ENCODE results near the gene ATP1A2. TPM values are rescaled to one million over a fixed set of nuclear protein-coding genes. Genes with fewer than 3 reads are reported as not detected.

Gene ATP1A2
- total RNA-seq, 4 donors from 2014 or later, result 2.2 to 32.6 (median 5.3) TPM

DNA sequence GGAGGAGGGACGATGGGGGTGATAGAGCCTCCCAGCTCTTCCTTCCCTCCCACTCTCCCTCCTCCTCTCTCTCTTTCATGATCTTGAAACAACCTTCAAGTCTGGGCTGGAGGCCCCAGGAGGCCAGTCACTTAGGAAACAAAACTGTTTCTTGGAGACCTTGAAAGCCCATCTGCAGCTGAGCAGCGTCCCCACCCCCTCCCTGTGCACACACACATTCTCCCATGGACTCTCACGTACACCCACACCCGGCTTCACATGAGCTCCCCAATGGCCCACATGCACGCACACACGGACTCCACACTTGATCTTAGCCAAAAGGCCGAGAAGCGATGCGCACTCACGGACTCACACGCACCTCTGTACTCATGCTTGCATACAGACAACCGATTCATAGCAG is 3.2 kb upstream of the ATP1A2 start:
- intact Hi-C loops (cut with DNase I), result no loop called here
- Histone ChIP-seq H3K27ac (no peak overlapping the region), H3K4me1 (peaks cover 0 to 45% (median 0%) of the 10 kb centered on the region in 3 donors), H3K27me3 (peaks cover 0 to 8% (median 0%) of the 10 kb centered on the region in 4 donors), H3K36me3 (no peaks in the 10 kb centered on the region), H3K4me3 (no peak overlapping the region), H3K9me3 (no peaks in the 10 kb centered on the region)
- TF ChIP-seq POLR2A (IDR thresholded peaks at IDR 0.05), result no peak
- TF ChIP-seq, protein P1, sequence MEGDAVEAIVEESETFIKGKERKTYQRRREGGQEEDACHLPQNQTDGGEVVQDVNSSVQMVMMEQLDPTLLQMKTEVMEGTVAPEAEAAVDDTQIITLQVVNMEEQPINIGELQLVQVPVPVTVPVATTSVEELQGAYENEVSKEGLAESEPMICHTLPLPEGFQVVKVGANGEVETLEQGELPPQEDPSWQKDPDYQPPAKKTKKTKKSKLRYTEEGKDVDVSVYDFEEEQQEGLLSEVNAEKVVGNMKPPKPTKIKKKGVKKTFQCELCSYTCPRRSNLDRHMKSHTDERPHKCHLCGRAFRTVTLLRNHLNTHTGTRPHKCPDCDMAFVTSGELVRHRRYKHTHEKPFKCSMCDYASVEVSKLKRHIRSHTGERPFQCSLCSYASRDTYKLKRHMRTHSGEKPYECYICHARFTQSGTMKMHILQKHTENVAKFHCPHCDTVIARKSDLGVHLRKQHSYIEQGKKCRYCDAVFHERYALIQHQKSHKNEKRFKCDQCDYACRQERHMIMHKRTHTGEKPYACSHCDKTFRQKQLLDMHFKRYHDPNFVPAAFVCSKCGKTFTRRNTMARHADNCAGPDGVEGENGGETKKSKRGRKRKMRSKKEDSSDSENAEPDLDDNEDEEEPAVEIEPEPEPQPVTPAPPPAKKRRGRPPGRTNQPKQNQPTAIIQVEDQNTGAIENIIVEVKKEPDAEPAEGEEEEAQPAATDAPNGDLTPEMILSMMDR (IDR thresholded peaks at IDR 0.05), result no peak
- no peak for DNase-seq
- 71 to 76% methylated on average over 10 to 12 of the region's 12 CpGs for WGBS, 2 donors

DNA sequence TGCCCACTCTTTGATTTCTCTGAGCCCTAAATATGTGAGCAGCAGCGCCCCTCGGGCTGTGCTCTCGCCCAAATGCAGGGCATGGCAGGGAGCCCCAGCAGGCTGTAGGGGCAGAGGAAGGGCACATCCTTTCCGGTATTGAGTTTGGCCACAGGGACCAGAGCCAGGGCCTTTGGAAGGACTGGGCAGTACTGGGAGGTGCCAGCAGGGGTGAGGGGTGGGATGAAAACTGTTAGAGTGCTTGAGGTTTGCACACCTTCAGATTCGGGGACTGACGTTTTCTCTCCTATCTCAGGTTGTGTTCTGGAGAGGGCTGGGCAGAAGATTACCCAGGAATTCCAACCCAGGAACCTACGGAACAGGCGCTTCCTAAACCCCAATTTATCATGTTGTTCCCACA is 2.2 kb upstream of the ATP1A2 start:
- Histone ChIP-seq H3K36me3 (no peaks in the 10 kb centered on the region), H3K9me3 (no peaks in the 10 kb centered on the region), H3K4me3 (no peak overlapping the region), H3K27ac (peak overlapping the region; percentile 49 to 88 (median 72)), H3K4me1 (peaks cover 0 to 56% (median 5%) of the 10 kb centered on the region in 3 donors), H3K27me3 (peaks cover 0 to 11% (median 0%) of the 10 kb centered on the region in 4 donors)
- no peak for DNase-seq
- intact Hi-C loops (cut with DNase I), result no loop called here
- TF ChIP-seq, protein P1 (IDR thresholded peaks at IDR 0.05), result no peak
- TF ChIP-seq POLR2A (IDR thresholded peaks at IDR 0.05), result no peak
- WGBS, 2 donors, result 75 to 84% methylated on average over 4 to 6 of the region's 8 CpGs

DNA sequence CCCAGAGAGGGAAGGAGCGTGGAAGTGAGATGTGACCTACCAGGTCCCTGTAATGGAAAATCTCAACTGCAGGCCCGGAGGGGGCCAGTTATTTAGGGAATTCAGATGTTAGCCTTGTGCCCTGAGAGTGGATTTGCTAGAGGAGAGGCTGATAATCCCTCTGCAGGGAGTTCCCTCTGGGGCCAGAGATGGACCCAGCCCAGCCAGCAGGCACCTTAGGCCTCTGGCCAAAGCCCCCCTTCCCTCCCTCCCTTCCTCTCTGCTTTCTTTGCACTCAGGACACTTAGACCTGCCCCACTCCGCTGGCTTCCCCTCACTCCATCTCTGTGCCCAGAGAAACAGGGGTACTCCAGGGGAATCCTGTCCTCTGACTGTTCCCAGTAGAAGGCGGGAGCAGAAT is 1.5 kb upstream of the ATP1A2 start:
- intact Hi-C loops (cut with DNase I), result no loop called here
- Histone ChIP-seq H3K27ac (peak overlapping the region; percentile 49 to 88 (median 79)), H3K36me3 (no peaks in the 10 kb centered on the region), H3K27me3 (peaks cover 0 to 11% (median 0%) of the 10 kb centered on the region in 4 donors), H3K4me1 (peaks cover 0 to 57% (median 9%) of the 10 kb centered on the region in 3 donors), H3K4me3 (no peak overlapping the region), H3K9me3 (no peaks in the 10 kb centered on the region)
- 59 to 67% methylated on average over 3 of the region's 4 CpGs for WGBS, 2 donors
- no peak for DNase-seq
- TF ChIP-seq, protein P1 (IDR thresholded peaks at IDR 0.05), result no peak
- no peak for TF ChIP-seq POLR2A (IDR thresholded peaks at IDR 0.05)

DNA sequence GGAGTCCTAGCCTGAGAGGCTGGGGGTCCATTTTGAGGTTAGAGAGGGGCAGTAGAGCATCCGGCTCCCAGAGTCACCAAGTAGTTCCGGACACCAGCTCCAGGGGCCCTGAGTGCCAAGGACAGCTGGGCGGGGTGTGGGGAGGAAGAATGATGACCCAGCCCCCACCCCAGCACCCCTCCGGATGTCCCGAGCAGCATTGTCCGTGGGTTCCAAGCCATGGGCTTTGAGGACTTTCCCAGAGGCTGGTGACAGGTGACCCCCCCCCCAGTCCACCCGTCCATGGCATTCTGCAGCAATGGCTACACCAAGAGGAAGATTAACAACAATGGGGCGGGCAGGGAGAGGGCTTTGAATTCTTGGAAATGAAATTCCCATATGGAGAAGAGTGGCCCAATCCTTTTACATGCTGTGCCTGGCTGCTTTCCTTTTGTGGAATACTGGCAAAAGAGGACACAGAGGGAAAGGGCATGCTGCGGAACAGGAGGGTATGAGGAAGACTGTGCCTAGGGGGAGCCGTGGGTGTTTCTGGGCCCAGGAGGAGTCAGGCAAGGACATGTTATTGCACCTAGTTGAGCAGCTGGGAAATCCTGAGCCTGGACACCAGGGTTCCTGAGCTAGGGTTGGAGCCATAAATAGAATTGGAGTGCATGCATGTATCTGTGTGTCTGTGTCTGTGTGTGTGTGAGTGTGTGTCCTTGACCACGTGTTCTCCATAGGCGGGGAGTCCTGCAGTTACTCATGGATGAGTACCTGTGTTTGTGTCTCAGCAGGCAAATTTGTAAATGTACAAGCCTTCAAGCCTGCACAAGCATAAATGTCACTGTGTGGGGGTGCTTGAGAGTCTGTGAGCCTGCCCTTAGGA is 956 bp downstream of the ATP1A2 start:
- 31 to 51% methylated on average over 5 to 10 of the region's 12 CpGs for WGBS, 2 donors
- intact Hi-C loops (cut with DNase I), result no loop called here
- H3K4me1 ChIP-seq, result peaks cover 0 to 49% (median 9%) of the 10 kb centered on the region in 3 donors
- H3K27me3 ChIP-seq, result peaks cover 0 to 11% (median 0%) of the 10 kb centered on the region in 4 donors
- H3K27ac ChIP-seq, result peak overlapping the region; percentile 60 to 88 (median 79)
- peak overlapping the region; percentile 16 to 58 (median 43) for H3K4me3 ChIP-seq
- H3K9me3 ChIP-seq, result no peaks in the 10 kb centered on the region
- no peak for DNase-seq
- TF ChIP-seq, protein P1 (IDR thresholded peaks at IDR 0.05), result no peak
- TF ChIP-seq POLR2A (IDR thresholded peaks at IDR 0.05), result no peak
- no peaks in the 10 kb centered on the region for H3K36me3 ChIP-seq

DNA sequence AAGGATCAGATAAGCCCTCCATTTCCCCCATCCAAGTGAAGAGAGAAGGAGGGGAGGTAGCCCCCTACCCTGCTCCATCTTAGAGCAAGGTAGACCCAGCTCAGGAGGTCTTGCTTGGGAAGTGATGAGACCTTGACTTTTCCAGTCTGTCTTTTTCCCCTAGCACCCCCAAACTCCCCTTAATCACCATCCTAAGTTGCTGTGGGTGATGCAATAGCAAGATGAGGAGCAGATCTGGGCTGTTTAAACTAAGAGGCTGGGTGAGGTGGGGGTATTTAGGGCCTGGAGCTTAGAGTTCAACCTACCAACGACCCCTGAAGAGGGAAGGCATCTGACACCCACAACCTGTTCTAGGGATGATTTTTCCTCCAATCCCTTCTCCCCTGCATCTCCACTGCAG is 1.7 kb downstream of the ATP1A2 start:
- Histone ChIP-seq H3K4me3 (peak overlapping the region; percentile 16 to 58 (median 43)), H3K27me3 (peaks cover 0 to 11% (median 0%) of the 10 kb centered on the region in 4 donors), H3K4me1 (peaks cover 0 to 49% (median 9%) of the 10 kb centered on the region in 3 donors), H3K36me3 (no peaks in the 10 kb centered on the region), H3K9me3 (no peaks in the 10 kb centered on the region), H3K27ac (peak overlapping the region; percentile 24 to 88 (median 79))
- no CpG with 5 or more reads among the region's 1 CpG for WGBS, 2 donors
- TF ChIP-seq, protein P1 (IDR thresholded peaks at IDR 0.05), result no peak
- TF ChIP-seq POLR2A (IDR thresholded peaks at IDR 0.05), result no peak
- intact Hi-C loops (cut with DNase I), result no loop called here
- no peak for DNase-seq
